ENCODE measurements around the gene KLF18. TPM values are rescaled to one million over a fixed set of nuclear protein-coding genes. Genes with fewer than 3 reads are reported as not detected.
"Not testable (repeated sequence)": the region's sequence is repeated elsewhere in the genome, so short reads cannot be mapped to it uniquely, and the experiment has no call there.

The KLF18 gene
- total and polyA plus RNA-seq, 5 donors from 2014 or later = not detected

- H3K4me1 ChIP-seq (ENCODE audit: control insufficient read depth, insufficient read depth, low read length, poor library complexity, severe bottlenecking) = no peaks in the 10 kb centered on the region
- no peaks in the 10 kb centered on the region for H3K4me1 Mint-ChIP-seq
- no peaks in the 10 kb centered on the region for H3K9me3 ChIP-seq (ENCODE audit: control insufficient read depth in 2 of 2, low read length in 2 of 2)
- H3K4me3 Mint-ChIP-seq = no peak within 1 kb of the TSS
- H3K9me3 Mint-ChIP-seq = no peaks in the 10 kb centered on the region
- no peak within 1 kb of the TSS for H3K27ac ChIP-seq (ENCODE audit: insufficient read depth, low read length, poor library complexity, severe bottlenecking)
- peaks cover 1% of the 10 kb centered on the region for H3K27me3 ChIP-seq (ENCODE audit: control insufficient read depth, insufficient read depth, low read length)
- H3K36me3 ChIP-seq (ENCODE audit: control insufficient read depth, insufficient read depth, low read length) = no peaks in the 10 kb centered on the region
- H3K27ac Mint-ChIP-seq = no peak within 1 kb of the TSS
- no peaks in the 10 kb centered on the region for H3K36me3 Mint-ChIP-seq
- ATAC-seq (ENCODE audit: low read depth in 2 of 2) = no peak
- DNase-seq = no peak
- H3K27me3 Mint-ChIP-seq = peaks cover 24% of the 10 kb centered on the region
- H3K4me3 ChIP-seq (ENCODE audit: low read depth, low read length) = no peak within 1 kb of the TSS
Measured at GRCh38 chr1:44118682-44119081, 22.7 kb downstream of the KLF18 start, which contains the start of gene KLF17. KLF17 (plus strand) TSS chr1:44118821; CDS start chr1:44118908, 87 bp downstream.

GRCh38 chr1:44117272-44117671 is 24.2 kb downstream of the KLF18 start:
- not testable (repeated sequence) for H3K27me3 ChIP-seq (ENCODE audit: control insufficient read depth, insufficient read depth, low read length); H3K36me3 ChIP-seq (ENCODE audit: control insufficient read depth, insufficient read depth, low read length); H3K4me1 Mint-ChIP-seq; H3K9me3 Mint-ChIP-seq; H3K4me3 ChIP-seq (ENCODE audit: low read depth, low read length); H3K9me3 ChIP-seq (ENCODE audit: control insufficient read depth in 2 of 2, low read length in 2 of 2); DNase-seq; H3K4me1 ChIP-seq (ENCODE audit: control insufficient read depth, insufficient read depth, low read length, poor library complexity, severe bottlenecking); H3K4me3 Mint-ChIP-seq; ATAC-seq (ENCODE audit: low read depth in 2 of 2); H3K27ac Mint-ChIP-seq; H3K36me3 Mint-ChIP-seq; H3K27ac ChIP-seq (ENCODE audit: insufficient read depth, low read length, poor library complexity, severe bottlenecking)
- peaks cover 28% of the 10 kb centered on the region for H3K27me3 Mint-ChIP-seq

GRCh38 chr1:44114098-44114497 is 27.3 kb downstream of the KLF18 start:
- Histone ChIP-seq H3K36me3 (ENCODE audit: control insufficient read depth, insufficient read depth, low read length) (no peaks in the 10 kb centered on the region), H3K4me1 (ENCODE audit: control insufficient read depth, insufficient read depth, low read length, poor library complexity, severe bottlenecking) (no peaks in the 10 kb centered on the region), H3K27me3 (ENCODE audit: control insufficient read depth, insufficient read depth, low read length) (no peaks in the 10 kb centered on the region), H3K9me3 (ENCODE audit: control insufficient read depth in 2 of 2, low read length in 2 of 2) (no peaks in the 10 kb centered on the region), H3K4me3 (ENCODE audit: low read depth, low read length) (no peak overlapping the region), H3K27ac (ENCODE audit: insufficient read depth, low read length, poor library complexity, severe bottlenecking) (no peak overlapping the region)
- Mint-ChIP-seq H3K27me3 (peaks cover 26% of the 10 kb centered on the region), H3K4me1 (no peaks in the 10 kb centered on the region), H3K9me3 (no peaks in the 10 kb centered on the region), H3K27ac (no peak overlapping the region), H3K36me3 (no peaks in the 10 kb centered on the region), H3K4me3 (no peak overlapping the region)
- no peak for ATAC-seq (ENCODE audit: low read depth in 2 of 2)
- DNase-seq = no peak

- Mint-ChIP-seq H3K4me3 (no peak overlapping the region), H3K36me3 (no peaks in the 10 kb centered on the region), H3K9me3 (no peaks in the 10 kb centered on the region), H3K27ac (no peak overlapping the region), H3K27me3 (peaks cover 36% of the 10 kb centered on the region), H3K4me1 (no peaks in the 10 kb centered on the region)
- no peaks in the 10 kb centered on the region for H3K4me1 ChIP-seq (ENCODE audit: control insufficient read depth, insufficient read depth, low read length, poor library complexity, severe bottlenecking)
- no peak overlapping the region for H3K27ac ChIP-seq (ENCODE audit: insufficient read depth, low read length, poor library complexity, severe bottlenecking)
- H3K9me3 ChIP-seq (ENCODE audit: control insufficient read depth in 2 of 2, low read length in 2 of 2) = no peaks in the 10 kb centered on the region
- ATAC-seq (ENCODE audit: low read depth in 2 of 2) (no peak), DNase-seq (no peak)
- no peaks in the 10 kb centered on the region for H3K36me3 ChIP-seq (ENCODE audit: control insufficient read depth, insufficient read depth, low read length)
- H3K4me3 ChIP-seq (ENCODE audit: low read depth, low read length) = no peak overlapping the region
- H3K27me3 ChIP-seq (ENCODE audit: control insufficient read depth, insufficient read depth, low read length) = no peaks in the 10 kb centered on the region
Measured at GRCh38 chr1:44113095-44113609, 28.3 kb downstream of the KLF18 start.

GRCh38 chr1:44112486-44112885 is 28.9 kb downstream of the KLF18 start:
- H3K27ac ChIP-seq (ENCODE audit: insufficient read depth, low read length, poor library complexity, severe bottlenecking) = no peak overlapping the region
- Mint-ChIP-seq H3K36me3 (no peaks in the 10 kb centered on the region), H3K27ac (no peak overlapping the region), H3K4me3 (no peak overlapping the region), H3K27me3 (peaks cover 38% of the 10 kb centered on the region), H3K4me1 (no peaks in the 10 kb centered on the region), H3K9me3 (no peaks in the 10 kb centered on the region)
- H3K4me3 ChIP-seq (ENCODE audit: low read depth, low read length) = no peak overlapping the region
- H3K36me3 ChIP-seq (ENCODE audit: control insufficient read depth, insufficient read depth, low read length) = no peaks in the 10 kb centered on the region
- ATAC-seq (ENCODE audit: low read depth in 2 of 2) (no peak), DNase-seq (no peak)
- H3K9me3 ChIP-seq (ENCODE audit: control insufficient read depth in 2 of 2, low read length in 2 of 2) = no peaks in the 10 kb centered on the region
- H3K27me3 ChIP-seq (ENCODE audit: control insufficient read depth, insufficient read depth, low read length) = no peaks in the 10 kb centered on the region
- H3K4me1 ChIP-seq (ENCODE audit: control insufficient read depth, insufficient read depth, low read length, poor library complexity, severe bottlenecking) = no peaks in the 10 kb centered on the region

GRCh38 chr1:44111861-44112260 is 29.6 kb downstream of the KLF18 start:
- no peaks in the 10 kb centered on the region for H3K4me1 Mint-ChIP-seq
- no peak for ATAC-seq (ENCODE audit: low read depth in 2 of 2)

GRCh38 chr1:44110916-44111315 is 30.5 kb downstream of the KLF18 start:
- H3K27me3 Mint-ChIP-seq = peaks cover 40% of the 10 kb centered on the region
- H3K27ac ChIP-seq (ENCODE audit: insufficient read depth, low read length, poor library complexity, severe bottlenecking) = no peak overlapping the region
- no peak overlapping the region for H3K27ac Mint-ChIP-seq
- ATAC-seq (ENCODE audit: low read depth in 2 of 2) (no peak), DNase-seq (no peak)
- no peak overlapping the region for H3K4me3 ChIP-seq (ENCODE audit: low read depth, low read length)
- H3K9me3 ChIP-seq (ENCODE audit: control insufficient read depth in 2 of 2, low read length in 2 of 2) = no peaks in the 10 kb centered on the region
- H3K36me3 ChIP-seq (ENCODE audit: control insufficient read depth, insufficient read depth, low read length) = no peaks in the 10 kb centered on the region
- peaks cover 3% of the 10 kb centered on the region for H3K27me3 ChIP-seq (ENCODE audit: control insufficient read depth, insufficient read depth, low read length)
- H3K4me1 ChIP-seq (ENCODE audit: control insufficient read depth, insufficient read depth, low read length, poor library complexity, severe bottlenecking) = no peaks in the 10 kb centered on the region
- no peaks in the 10 kb centered on the region for H3K36me3 Mint-ChIP-seq
- H3K9me3 Mint-ChIP-seq = no peaks in the 10 kb centered on the region
- H3K4me1 Mint-ChIP-seq = no peaks in the 10 kb centered on the region
- no peak overlapping the region for H3K4me3 Mint-ChIP-seq

More at GRCh38 chr1:44111861-44112260, 29.6 kb downstream of the KLF18 start:
- no peak overlapping the region for H3K4me3 ChIP-seq (ENCODE audit: low read depth, low read length)
- H3K4me3 Mint-ChIP-seq = no peak overlapping the region
- no peaks in the 10 kb centered on the region for H3K27me3 ChIP-seq (ENCODE audit: control insufficient read depth, insufficient read depth, low read length)
- peaks cover 38% of the 10 kb centered on the region for H3K27me3 Mint-ChIP-seq
- H3K9me3 ChIP-seq (ENCODE audit: control insufficient read depth in 2 of 2, low read length in 2 of 2) = no peaks in the 10 kb centered on the region
- no peaks in the 10 kb centered on the region for H3K36me3 ChIP-seq (ENCODE audit: control insufficient read depth, insufficient read depth, low read length)
- H3K27ac ChIP-seq (ENCODE audit: insufficient read depth, low read length, poor library complexity, severe bottlenecking) = no peak overlapping the region
- no peaks in the 10 kb centered on the region for H3K9me3 Mint-ChIP-seq
- DNase-seq = no peak
- no peaks in the 10 kb centered on the region for H3K36me3 Mint-ChIP-seq
- H3K27ac Mint-ChIP-seq = no peak overlapping the region
- no peaks in the 10 kb centered on the region for H3K4me1 ChIP-seq (ENCODE audit: control insufficient read depth, insufficient read depth, low read length, poor library complexity, severe bottlenecking)

GRCh38 chr1:44108971-44109370 is 32.5 kb downstream of the KLF18 start:
- Mint-ChIP-seq H3K27ac (no peak overlapping the region), H3K4me1 (no peaks in the 10 kb centered on the region), H3K36me3 (no peaks in the 10 kb centered on the region), H3K4me3 (no peak overlapping the region), H3K9me3 (peaks cover 0 to 2% (median 0%) of the 10 kb centered on the region in 7 donors), H3K27me3 (peaks cover 54% of the 10 kb centered on the region)
- DNase-seq (no peak), ATAC-seq (ENCODE audit: low read depth in 2 of 2) (no peak)
- H3K27ac ChIP-seq (ENCODE audit: insufficient read depth, low read length, poor library complexity, severe bottlenecking) = no peak overlapping the region
- H3K4me3 ChIP-seq (ENCODE audit: low read depth, low read length) = no peak overlapping the region
- no peaks in the 10 kb centered on the region for H3K36me3 ChIP-seq (ENCODE audit: control insufficient read depth, insufficient read depth, low read length)
- peaks cover 4% of the 10 kb centered on the region for H3K27me3 ChIP-seq (ENCODE audit: control insufficient read depth, insufficient read depth, low read length)
- no peaks in the 10 kb centered on the region for H3K4me1 ChIP-seq (ENCODE audit: control insufficient read depth, insufficient read depth, low read length, poor library complexity, severe bottlenecking)
- no peaks in the 10 kb centered on the region for H3K9me3 ChIP-seq (ENCODE audit: control insufficient read depth in 2 of 2, low read length in 2 of 2)

Measured in CD4-positive, CD25-positive, alpha-beta regulatory T cell (primary cell).